Measurements from ENCODE around the gene CCND1. TPM values are rescaled to one million over a fixed set of nuclear protein-coding genes. Genes with fewer than 3 reads are reported as not detected.

CCND1 gene
- polyA plus RNA-seq, 1 experiment, result 249 TPM

DNA sequence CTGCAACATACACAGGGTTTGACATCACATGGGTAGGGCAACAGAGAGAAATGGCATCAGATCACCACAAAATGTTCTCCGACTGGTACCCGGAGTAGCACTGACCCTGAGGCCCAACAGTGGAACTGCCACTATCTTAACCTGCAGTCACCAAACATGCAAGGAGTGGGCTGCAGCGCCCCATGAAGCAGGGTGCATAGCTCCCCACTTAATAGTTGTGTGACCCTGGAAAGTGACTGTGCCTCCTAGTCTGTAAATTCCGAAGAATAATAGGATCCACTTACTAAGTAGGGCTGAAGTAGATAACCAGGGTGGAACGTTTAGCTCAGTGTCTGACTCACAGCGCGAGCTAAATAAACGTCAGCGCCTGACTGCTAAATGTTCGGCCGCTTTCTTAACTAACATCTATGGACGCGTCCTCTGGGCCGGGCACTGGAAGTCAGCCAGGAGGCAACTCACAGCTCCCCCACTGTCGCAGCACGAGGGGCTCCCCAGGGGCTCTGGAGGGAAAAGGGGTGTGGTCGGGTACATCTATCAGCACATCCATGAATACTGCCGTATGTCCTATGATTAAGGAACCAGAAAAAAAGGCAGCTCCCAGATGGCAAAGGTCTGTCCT is 33.4 kb downstream of the CCND1 start:
- TF ChIP-seq, protein P1, sequence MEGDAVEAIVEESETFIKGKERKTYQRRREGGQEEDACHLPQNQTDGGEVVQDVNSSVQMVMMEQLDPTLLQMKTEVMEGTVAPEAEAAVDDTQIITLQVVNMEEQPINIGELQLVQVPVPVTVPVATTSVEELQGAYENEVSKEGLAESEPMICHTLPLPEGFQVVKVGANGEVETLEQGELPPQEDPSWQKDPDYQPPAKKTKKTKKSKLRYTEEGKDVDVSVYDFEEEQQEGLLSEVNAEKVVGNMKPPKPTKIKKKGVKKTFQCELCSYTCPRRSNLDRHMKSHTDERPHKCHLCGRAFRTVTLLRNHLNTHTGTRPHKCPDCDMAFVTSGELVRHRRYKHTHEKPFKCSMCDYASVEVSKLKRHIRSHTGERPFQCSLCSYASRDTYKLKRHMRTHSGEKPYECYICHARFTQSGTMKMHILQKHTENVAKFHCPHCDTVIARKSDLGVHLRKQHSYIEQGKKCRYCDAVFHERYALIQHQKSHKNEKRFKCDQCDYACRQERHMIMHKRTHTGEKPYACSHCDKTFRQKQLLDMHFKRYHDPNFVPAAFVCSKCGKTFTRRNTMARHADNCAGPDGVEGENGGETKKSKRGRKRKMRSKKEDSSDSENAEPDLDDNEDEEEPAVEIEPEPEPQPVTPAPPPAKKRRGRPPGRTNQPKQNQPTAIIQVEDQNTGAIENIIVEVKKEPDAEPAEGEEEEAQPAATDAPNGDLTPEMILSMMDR (IDR thresholded peaks at IDR 0.05; ENCODE audit: low read depth, low read length), result no peak
- POLR2A ChIA-PET, result interaction anchor here (0.6 to 1.9 kb wide), 7 partner anchors 8 to 661 kb away, joined by 3 to 12 read pairs (median 3); partner anchors contain the start of gene MRGPRF
- Histone ChIP-seq H3K27ac (ENCODE audit: low read depth, low read length) (peak overlapping the region; percentile 94), H3K9me3 (ENCODE audit: control insufficient read depth, insufficient read depth, low read length) (no peaks in the 10 kb centered on the region), H3K4me3 (ENCODE audit: low read depth, low read length) (peak overlapping the region; percentile 99), H3K27me3 (ENCODE audit: control insufficient read depth, insufficient read depth, low read length) (no peaks in the 10 kb centered on the region)
- DNase-seq (ENCODE audit: low read depth, low spot score), result peak; percentile 59
- CTCF ChIA-PET, result interaction anchor here (1.0 to 1.8 kb wide), 5 partner anchors 31 to 573 kb away, joined by 3 to 9 read pairs (median 4); no protein-coding TSS in a partner anchor

DNA sequence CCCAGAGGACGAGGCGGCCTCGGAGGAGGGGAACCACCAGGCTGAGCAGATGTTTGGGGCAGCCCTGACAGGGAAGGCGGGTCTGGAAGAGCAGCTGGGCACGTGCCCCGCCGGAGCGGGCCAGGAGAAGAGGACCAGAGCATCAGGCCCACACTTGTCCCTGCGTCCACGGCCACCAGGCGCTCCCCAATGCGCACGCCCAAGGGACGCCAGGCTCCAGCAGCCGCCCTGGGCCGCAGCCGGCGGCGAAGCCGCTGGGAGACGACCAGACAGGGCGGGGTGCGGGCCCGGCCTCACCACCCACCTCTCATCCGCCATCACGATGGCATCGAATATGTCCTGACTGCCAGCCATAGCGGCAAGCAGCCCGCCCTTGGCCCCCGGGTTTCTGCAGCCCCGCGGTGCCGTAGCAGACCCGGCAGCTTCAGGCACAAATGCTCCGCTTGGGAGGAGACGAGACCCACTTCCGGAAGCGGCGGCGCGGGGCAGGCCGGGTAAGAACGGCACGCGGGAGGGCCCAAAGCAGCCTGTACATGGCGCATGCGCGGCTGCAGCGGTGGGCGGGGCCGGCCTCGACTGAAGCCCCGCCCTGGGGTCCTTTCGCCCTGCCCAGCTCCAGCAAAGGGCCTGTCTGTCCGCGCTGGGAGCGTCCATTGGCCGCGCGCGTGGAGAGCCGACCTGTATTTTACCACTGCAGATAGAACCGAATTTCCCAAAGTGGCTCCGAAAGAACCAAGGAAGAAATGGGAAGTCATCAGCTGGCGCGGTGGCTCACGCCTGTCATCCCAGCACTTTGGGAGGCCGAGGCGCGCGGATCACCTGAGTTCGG is 34.1 kb downstream of the CCND1 start, which contains the start of gene LTO1:
LTO1 (minus strand) TSS at position 468 of the 829 bp plus-strand sequence; CDS start at position 354, 114 bp downstream.
- CTCF ChIA-PET, result interaction anchor here (1.0 to 1.8 kb wide), 5 partner anchors 32 to 573 kb away, joined by 3 to 9 read pairs (median 4); no protein-coding TSS in a partner anchor
- Histone ChIP-seq H3K27me3 (ENCODE audit: control insufficient read depth, insufficient read depth, low read length) (no peaks in the 10 kb centered on the region), H3K4me3 (ENCODE audit: low read depth, low read length) (peak within 1 kb of the TSS; percentile 99), H3K27ac (ENCODE audit: low read depth, low read length) (peak within 1 kb of the TSS; percentile 94), H3K9me3 (ENCODE audit: control insufficient read depth, insufficient read depth, low read length) (no peaks in the 10 kb centered on the region)
- POLR2A ChIA-PET, result interaction anchor here (0.8 to 1.9 kb wide), 7 partner anchors 9 to 664 kb away, joined by 3 to 12 read pairs (median 3); partner anchors contain the start of gene MRGPRF
- peak; percentile 88 for DNase-seq (ENCODE audit: low read depth, low spot score)
- TF ChIP-seq, protein P1 (IDR thresholded peaks at IDR 0.05; ENCODE audit: low read depth, low read length), result no peak

DNA sequence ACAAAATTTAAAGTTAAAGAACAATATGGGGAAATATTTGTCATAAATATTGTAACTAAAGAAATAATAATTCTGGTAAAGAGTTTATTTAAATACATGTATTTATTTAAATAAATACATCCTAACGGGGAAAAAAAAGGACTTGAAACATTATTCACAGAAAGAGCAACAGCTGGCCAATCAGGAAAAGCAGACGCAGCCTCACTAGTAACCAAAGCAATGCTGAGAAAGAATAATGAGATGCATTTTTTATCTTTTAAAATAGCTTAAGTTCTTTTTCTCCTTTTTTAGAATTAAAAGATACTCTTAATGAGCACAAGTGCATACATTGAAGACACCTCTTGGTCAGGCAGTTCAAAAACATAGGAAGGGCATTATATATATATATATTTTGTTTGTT is 36.8 kb downstream of the CCND1 start:
- Histone ChIP-seq H3K27ac (ENCODE audit: low read depth, low read length) (no peak overlapping the region), H3K27me3 (ENCODE audit: control insufficient read depth, insufficient read depth, low read length) (no peaks in the 10 kb centered on the region), H3K4me3 (ENCODE audit: low read depth, low read length) (no peak overlapping the region), H3K9me3 (ENCODE audit: control insufficient read depth, insufficient read depth, low read length) (peaks cover 1% of the 10 kb centered on the region; the same call in 1 of the 2 replicates)
- no peak for DNase-seq (ENCODE audit: low read depth, low spot score)
- TF ChIP-seq, protein P1 (IDR thresholded peaks at IDR 0.05; ENCODE audit: low read depth, low read length), result no peak
- POLR2A ChIA-PET, result no interaction called here
- CTCF ChIA-PET, result interaction anchor here (0.7 kb wide), 1 partner anchor 711 kb away, joined by 3 read pairs; no protein-coding TSS in a partner anchor

DNA sequence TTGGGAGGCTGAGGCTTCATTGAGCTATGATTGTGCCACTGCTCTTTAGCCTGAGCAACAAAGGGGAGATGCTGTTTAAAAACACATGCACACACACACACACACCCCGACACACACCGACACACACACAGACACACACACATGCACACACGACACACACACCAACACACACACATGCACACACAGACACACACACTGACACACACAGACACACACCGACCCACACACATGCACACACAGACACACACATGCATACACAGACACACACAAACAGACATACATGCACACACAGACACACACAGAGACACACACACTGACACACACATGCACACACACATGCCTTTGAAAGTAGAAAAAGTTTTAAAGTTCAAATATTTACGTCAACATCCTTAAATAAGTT is 39.7 kb downstream of the CCND1 start:
- H3K9me3 ChIP-seq (ENCODE audit: control insufficient read depth, insufficient read depth, low read length), result peaks cover 3% of the 10 kb centered on the region; the same call in 1 of the 2 replicates
- no peak overlapping the region for H3K4me3 ChIP-seq (ENCODE audit: low read depth, low read length)
- ChIA-PET CTCF (no interaction called here), POLR2A (no interaction called here)
- DNase-seq (ENCODE audit: low read depth, low spot score), result no peak
- no peak overlapping the region for H3K27ac ChIP-seq (ENCODE audit: low read depth, low read length)
- peaks cover 2% of the 10 kb centered on the region for H3K27me3 ChIP-seq (ENCODE audit: control insufficient read depth, insufficient read depth, low read length)
- TF ChIP-seq, protein P1 (IDR thresholded peaks at IDR 0.05; ENCODE audit: low read depth, low read length), result no peak
